ENCODE results near the gene TSHZ2. TPM values are rescaled to one million over a fixed set of nuclear protein-coding genes. Genes with fewer than 3 reads are reported as not detected.
"Not testable (repeated sequence)": the region's sequence is repeated elsewhere in the genome, so short reads cannot be mapped to it uniquely, and the experiment has no call there.

Gene TSHZ2
- polyA plus RNA-seq, 1 donor from 2014 or later, result 0.73 TPM

DNA sequence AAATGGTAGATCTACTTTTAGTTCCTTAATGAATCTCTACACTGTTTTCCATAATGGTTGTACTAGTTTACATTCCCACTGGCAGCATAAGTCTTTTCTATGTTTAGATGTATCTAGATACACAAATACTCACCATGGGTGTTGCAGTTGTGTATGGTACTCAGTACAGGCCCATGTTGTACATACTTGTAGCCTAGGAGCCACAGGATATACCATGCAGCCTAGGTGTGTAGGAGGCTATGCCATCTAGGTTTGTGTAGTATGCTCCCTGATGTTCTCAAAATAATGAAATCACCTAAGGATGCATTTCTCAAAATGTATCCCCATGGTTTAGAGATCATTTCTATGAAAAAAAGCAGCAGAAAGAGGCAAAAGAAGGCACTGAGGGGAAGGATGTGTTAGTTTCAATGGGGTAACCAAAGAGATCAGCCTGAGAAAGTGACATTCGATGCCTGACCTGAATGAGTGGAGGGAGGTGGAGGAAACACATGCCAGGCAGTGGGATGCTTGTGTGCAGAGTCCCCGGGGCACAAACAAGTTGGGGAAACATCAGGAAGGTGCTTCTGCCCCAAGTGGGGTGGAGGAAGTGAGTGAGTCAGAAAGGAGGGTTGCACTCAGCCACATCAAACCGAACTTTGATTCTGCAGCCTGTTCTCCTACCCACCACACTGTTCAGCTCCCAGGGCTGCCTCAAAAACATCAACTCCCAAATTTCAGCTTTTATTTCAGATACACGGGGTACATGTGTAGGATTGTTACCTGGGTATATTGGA, 430.3 kb downstream of the TSHZ2 start:
- Mint-ChIP-seq H3K27ac (no peak overlapping the region), H3K4me3 (peak overlapping the region in 1 of 4 donors; percentile 56), H3K27me3 (peaks cover 4% of the 10 kb centered on the region), H3K4me1 (peaks cover 0 to 3% (median 0%) of the 10 kb centered on the region in 3 donors), H3K36me3 (no peaks in the 10 kb centered on the region), H3K9me3 (peaks cover 5 to 9% (median 6%) of the 10 kb centered on the region in 3 donors)

GRCh38 chr20:53403029-53403428, 430.9 kb downstream of the TSHZ2 start:
- Mint-ChIP-seq H3K9me3 (peaks cover 5 to 9% (median 6%) of the 10 kb centered on the region in 3 donors), H3K36me3 (no peaks in the 10 kb centered on the region), H3K27ac (no peak overlapping the region), H3K27me3 (peaks cover 2% of the 10 kb centered on the region), H3K4me3 (no peak overlapping the region), H3K4me1 (peaks cover 0 to 3% (median 0%) of the 10 kb centered on the region in 3 donors)

DNA sequence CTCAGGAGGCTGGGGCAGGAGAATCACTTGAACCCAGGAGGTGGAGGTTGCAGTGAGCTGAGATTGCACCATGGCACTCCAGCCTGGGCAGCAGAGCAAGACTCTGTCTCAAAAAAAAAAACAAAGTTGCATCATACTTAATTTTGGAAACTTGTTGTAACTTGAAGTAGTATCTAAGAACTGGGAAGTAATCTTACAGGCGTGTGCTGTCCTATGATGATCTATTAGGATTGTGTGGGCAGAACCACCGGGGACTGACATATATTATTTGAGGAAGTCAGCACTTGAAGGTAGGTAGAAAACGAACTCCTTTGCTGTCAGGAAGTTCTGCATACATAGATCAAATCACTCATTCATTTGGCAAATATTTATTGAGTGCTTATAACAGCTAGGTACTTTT, 433.0 kb downstream of the TSHZ2 start:
- Mint-ChIP-seq H3K27ac (no peak overlapping the region), H3K9me3 (peaks cover 5 to 9% (median 6%) of the 10 kb centered on the region in 3 donors), H3K4me1 (peaks cover 0 to 3% (median 0%) of the 10 kb centered on the region in 3 donors), H3K36me3 (no peaks in the 10 kb centered on the region), H3K27me3 (peaks cover 3% of the 10 kb centered on the region), H3K4me3 (no peak overlapping the region)

GRCh38 chr20:53406580-53406979, 434.4 kb downstream of the TSHZ2 start:
- Mint-ChIP-seq H3K27me3 (peaks cover 3% of the 10 kb centered on the region), H3K27ac (no peak overlapping the region), H3K4me1 (peaks cover 0 to 3% (median 0%) of the 10 kb centered on the region in 3 donors), H3K36me3 (no peaks in the 10 kb centered on the region), H3K9me3 (peaks cover 4 to 6% (median 5%) of the 10 kb centered on the region in 3 donors), H3K4me3 (no peak overlapping the region)

GRCh38 chr20:53408691-53409446, 436.7 kb downstream of the TSHZ2 start:
- no peak overlapping the region for H3K4me3 Mint-ChIP-seq
- H3K36me3 Mint-ChIP-seq, result no peaks in the 10 kb centered on the region
- H3K9me3 Mint-ChIP-seq, result no peaks in the 10 kb centered on the region
- H3K4me1 Mint-ChIP-seq, result peaks cover 4 to 9% (median 5%) of the 10 kb centered on the region in 3 donors
- H3K27ac Mint-ChIP-seq, result no peak overlapping the region
- peaks cover 2% of the 10 kb centered on the region for H3K27me3 Mint-ChIP-seq

- Mint-ChIP-seq H3K27me3 (peaks cover 2% of the 10 kb centered on the region), H3K4me1 (peaks cover 4 to 9% (median 5%) of the 10 kb centered on the region in 3 donors), H3K4me3 (no peak overlapping the region), H3K36me3 (no peaks in the 10 kb centered on the region), H3K9me3 (no peaks in the 10 kb centered on the region), H3K27ac (no peak overlapping the region)
These were observed 437.2 kb downstream of the TSHZ2 start for GRCh38 chr20:53409447-53409717.

- H3K27ac Mint-ChIP-seq, result no peak overlapping the region
- H3K27me3 Mint-ChIP-seq, result peaks cover 5% of the 10 kb centered on the region
- H3K4me3 Mint-ChIP-seq, result no peak overlapping the region
- H3K4me1 Mint-ChIP-seq, result peaks cover 4 to 6% (median 5%) of the 10 kb centered on the region in 3 donors
- no peaks in the 10 kb centered on the region for H3K36me3 Mint-ChIP-seq
- no peaks in the 10 kb centered on the region for H3K9me3 Mint-ChIP-seq
These were observed 439.0 kb downstream of the TSHZ2 start for GRCh38 chr20:53411129-53411528.

- H3K27me3 Mint-ChIP-seq, result peaks cover 5% of the 10 kb centered on the region
- H3K9me3 Mint-ChIP-seq, result no peaks in the 10 kb centered on the region
- no peak overlapping the region for H3K4me3 Mint-ChIP-seq
- peak overlapping the region in 1 of 3 donors; percentile 67 for H3K27ac Mint-ChIP-seq
- H3K36me3 Mint-ChIP-seq, result no peaks in the 10 kb centered on the region
- H3K4me1 Mint-ChIP-seq, result peaks cover 4 to 6% (median 5%) of the 10 kb centered on the region in 3 donors
These were observed 439.7 kb downstream of the TSHZ2 start for GRCh38 chr20:53411891-53412290.

- H3K27ac Mint-ChIP-seq, result peak overlapping the region in 1 of 3 donors; percentile 67
- peaks cover 5% of the 10 kb centered on the region for H3K27me3 Mint-ChIP-seq
- peaks cover 4 to 6% (median 5%) of the 10 kb centered on the region in 3 donors for H3K4me1 Mint-ChIP-seq
- H3K9me3 Mint-ChIP-seq, result no peaks in the 10 kb centered on the region
- H3K4me3 Mint-ChIP-seq, result peak overlapping the region in 3 of 4 donors; percentile 9 to 75 (median 45)
- H3K36me3 Mint-ChIP-seq, result no peaks in the 10 kb centered on the region
These were observed 440.5 kb downstream of the TSHZ2 start for GRCh38 chr20:53412577-53413185.

- Mint-ChIP-seq H3K27me3 (peaks cover 2% of the 10 kb centered on the region), H3K9me3 (no peaks in the 10 kb centered on the region), H3K4me3 (peak overlapping the region in 3 of 4 donors; percentile 9 to 75 (median 45)), H3K27ac (no peak overlapping the region), H3K4me1 (peaks cover 4 to 6% (median 5%) of the 10 kb centered on the region in 3 donors), H3K36me3 (no peaks in the 10 kb centered on the region)
These were observed 441.1 kb downstream of the TSHZ2 start for GRCh38 chr20:53413186-53413631.

GRCh38 chr20:53413845-53414244, 441.7 kb downstream of the TSHZ2 start:
- H3K27me3 Mint-ChIP-seq, H3K4me1 Mint-ChIP-seq, H3K4me3 Mint-ChIP-seq, H3K9me3 Mint-ChIP-seq, H3K36me3 Mint-ChIP-seq, H3K27ac Mint-ChIP-seq: not testable (repeated sequence)

- Mint-ChIP-seq H3K27me3 (peaks cover 4% of the 10 kb centered on the region), H3K27ac (no peak overlapping the region), H3K4me1 (no peaks in the 10 kb centered on the region), H3K36me3 (no peaks in the 10 kb centered on the region), H3K4me3 (no peak overlapping the region), H3K9me3 (peaks cover 0 to 4% (median 2%) of the 10 kb centered on the region in 3 donors)
These were observed 447.7 kb downstream of the TSHZ2 start for GRCh38 chr20:53419693-53420460.

DNA sequence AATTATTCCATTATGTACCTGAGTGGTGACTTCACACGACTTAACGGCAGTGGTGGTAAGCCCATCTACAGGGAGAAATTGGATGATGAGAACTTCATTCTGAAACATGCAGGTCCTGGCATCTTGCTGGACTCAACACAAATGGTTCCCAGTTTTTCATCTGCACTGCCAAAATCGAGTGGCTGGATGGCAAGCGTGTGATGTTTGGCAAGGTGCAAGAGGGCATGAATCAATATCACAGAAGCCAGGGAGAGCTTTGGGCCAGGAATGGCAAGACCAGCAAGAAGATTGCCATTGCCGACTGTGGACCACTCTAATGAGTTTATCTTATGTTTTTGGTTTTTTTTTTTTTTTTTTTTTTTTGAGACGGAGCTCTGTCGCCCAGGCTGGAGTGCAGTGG, 449.2 kb downstream of the TSHZ2 start:
- Mint-ChIP-seq H3K4me3 (no peak overlapping the region), H3K27me3 (peaks cover 2% of the 10 kb centered on the region), H3K9me3 (peaks cover 2 to 4% (median 2%) of the 10 kb centered on the region in 3 donors), H3K36me3 (no peaks in the 10 kb centered on the region), H3K4me1 (no peaks in the 10 kb centered on the region), H3K27ac (no peak overlapping the region)

DNA sequence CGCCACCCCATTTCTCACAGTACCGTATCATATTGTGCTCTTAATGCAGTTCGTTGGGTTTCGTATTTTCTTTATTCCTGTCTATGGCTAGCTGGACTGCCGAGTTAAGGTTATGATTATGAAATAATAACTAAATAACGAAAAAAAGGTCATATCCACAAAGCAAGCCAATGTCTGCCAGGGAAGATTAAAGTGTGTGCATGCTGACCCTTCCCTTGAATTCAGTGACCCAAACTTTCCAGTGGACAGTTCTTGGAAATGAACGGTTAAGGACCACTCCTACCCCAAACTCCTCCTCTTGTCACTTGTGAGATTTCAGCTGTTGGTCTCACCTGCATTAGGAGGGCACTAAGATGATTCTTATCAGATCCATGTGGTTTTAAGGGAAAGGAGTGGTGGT, 449.9 kb downstream of the TSHZ2 start:
- Mint-ChIP-seq H3K27me3 (peaks cover 2% of the 10 kb centered on the region), H3K36me3 (no peaks in the 10 kb centered on the region)

More for the DNA sequence above, 449.9 kb downstream of the TSHZ2 start:
- Mint-ChIP-seq H3K9me3 (peaks cover 2 to 4% (median 2%) of the 10 kb centered on the region in 3 donors), H3K4me3 (no peak overlapping the region), H3K27ac (no peak overlapping the region), H3K4me1 (no peaks in the 10 kb centered on the region)
